GM18858 (cell line): ENCODE measurements around the gene MAP3K20.
"Not testable (repeated sequence)": the region's sequence is repeated elsewhere in the genome, so short reads cannot be mapped to it uniquely, and the experiment has no call there.

Experiments used
- ATAC-seq: cut with Tn5 transposase; IDR thresholded peaks from one replicate; pipeline ENCODE4 v1.9.1; 2021; ENCODE audit not compliant: unreplicated experiment

MAP3K20 gene

DNA sequence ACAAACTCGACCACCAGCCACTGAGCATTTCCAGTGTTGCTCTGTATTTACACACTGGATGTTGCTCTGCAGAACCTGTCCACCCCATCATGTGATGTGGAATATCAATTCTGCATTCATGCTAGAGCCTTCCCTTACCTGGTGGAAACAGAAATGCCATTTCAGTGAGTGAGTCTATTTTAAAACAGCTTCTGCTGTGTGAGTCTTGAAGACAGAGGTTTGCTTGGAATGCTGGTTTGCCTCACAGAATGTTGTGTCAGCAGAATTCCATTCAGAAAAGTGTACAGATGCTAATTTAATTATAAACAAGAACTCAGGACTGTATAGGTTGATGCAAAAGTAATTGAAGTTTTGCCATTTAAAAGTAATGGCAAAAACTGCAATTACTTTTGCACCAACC, 118.3 kb downstream of the MAP3K20 start:
- no peak for ATAC-seq

DNA sequence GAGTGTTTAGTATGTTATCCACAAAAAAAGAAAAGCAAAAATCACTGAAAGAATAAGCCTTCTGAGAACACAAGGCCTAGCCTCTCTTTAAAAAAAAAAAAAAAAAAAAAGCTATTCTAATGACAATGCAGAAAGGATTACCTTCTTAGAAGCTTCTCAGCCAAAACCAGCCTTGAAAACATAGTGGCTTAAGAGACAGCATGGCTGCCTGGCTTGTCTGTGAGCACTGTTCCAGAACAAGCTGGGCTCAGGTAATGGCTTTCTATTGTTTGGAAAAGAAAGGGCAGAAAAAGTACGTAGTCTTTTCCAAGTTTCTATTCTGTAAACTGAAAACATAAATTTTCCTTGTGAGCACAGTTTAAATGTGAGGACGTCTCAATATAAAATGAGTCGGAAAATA, 119.5 kb downstream of the MAP3K20 start:
- ATAC-seq: no peak

DNA sequence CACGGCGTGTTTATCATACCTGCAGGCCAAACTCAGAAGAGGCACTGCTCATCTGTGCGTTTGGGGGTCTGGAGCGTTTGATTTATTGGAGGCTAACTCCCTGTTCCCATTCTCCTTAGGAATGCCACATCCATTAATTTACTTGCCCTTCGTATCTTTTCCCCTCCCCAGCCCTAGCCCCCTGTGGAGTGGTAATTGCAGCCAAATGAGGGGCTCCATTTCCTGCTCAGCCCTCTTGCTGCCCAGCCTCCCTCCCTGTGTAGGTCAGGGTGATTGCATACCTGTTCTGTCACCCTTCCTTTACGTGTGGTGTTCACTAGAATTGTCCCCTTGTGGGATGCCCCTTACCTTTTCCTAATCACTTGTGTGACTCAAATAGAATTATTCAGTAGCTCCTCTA, 120.4 kb downstream of the MAP3K20 start:
- ATAC-seq: no peak

DNA sequence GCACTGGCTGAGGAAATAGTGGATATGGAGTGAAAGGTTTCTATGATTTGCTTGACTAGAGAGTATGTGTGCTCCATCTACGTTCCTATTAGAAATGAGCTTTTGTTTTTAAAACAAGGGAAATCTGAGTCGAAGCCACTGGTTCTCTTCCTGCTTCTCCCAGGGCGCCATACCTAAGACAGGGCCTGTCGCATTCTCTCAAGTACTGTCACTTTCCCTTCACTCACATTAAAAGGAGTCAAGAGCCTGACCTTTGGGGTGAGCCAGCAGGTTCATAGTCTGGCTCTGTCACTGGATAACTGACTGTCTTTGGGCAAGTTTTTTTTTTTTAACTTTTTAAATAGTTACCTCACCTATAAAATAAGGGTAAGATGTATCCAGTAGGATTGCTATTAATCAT, 121.0 kb downstream of the MAP3K20 start:
- no peak for ATAC-seq

DNA sequence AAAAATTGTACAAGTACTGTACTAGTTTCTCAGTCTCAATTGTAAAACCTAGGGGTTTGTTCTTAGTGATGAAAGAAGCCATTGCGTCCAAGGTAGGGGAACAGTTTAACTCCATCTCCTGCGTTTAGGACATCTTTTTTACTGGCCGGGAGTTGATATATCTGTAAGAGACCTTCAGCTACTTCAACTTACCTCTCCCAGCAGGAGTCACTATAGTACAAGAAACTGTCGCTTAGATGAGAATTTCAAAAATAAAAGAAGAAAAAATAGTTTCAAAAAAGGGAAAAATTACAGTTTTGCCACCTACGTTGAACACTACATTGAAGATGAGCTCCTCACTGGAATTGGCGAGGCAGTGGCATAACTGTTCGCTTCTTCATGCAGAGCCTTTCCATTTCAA, 122.7 kb downstream of the MAP3K20 start:
- no peak for ATAC-seq

DNA sequence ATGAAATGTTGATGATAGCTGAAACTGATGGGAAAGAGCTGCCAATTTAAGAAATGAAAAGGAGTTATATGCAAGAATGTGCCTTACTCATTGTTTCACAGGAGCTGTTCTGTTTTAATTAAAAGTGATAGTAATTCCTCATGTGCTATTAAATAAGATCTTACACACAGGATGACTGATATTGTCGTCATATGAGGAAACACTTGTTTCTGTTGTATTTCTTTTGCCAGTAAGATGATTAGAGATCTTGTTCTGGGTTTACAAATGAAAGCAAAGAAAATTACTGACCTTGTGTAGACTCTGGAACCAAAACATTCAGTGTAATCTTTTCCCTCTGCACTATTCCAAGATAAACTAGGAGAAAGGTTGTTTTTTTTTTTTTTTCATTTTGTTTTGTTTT, 123.6 kb downstream of the MAP3K20 start:
- ATAC-seq: no peak

- no peak for ATAC-seq
These were observed 126.9 kb downstream of the MAP3K20 start for GRCh38 chr2:173202570-173202969.

GRCh38 chr2:173204316-173204715, 128.7 kb downstream of the MAP3K20 start:
- ATAC-seq: no peak

DNA sequence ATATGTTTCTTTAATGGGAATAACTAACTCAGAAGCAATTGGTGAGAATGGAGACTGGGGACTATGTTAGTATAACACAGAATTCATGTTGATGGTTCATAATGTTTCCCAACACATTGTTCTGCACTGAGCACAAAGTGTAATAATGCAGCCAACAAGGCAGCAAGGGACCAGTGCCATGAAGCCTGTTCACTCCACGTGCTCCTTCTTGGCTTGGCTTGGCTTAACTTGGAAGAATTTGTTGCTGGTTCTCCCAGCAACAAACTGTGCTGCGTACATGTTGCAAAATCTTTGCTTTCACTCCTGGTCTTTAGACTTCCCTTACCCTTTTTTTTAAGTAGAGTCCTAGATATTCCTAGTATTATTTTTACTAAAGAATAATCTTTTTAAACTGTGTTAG, 129.7 kb downstream of the MAP3K20 start:
- ATAC-seq: no peak

- ATAC-seq: not testable (repeated sequence)
These were observed 131.5 kb downstream of the MAP3K20 start for GRCh38 chr2:173207124-173207523.

GRCh38 chr2:173210270-173211196, 134.9 kb downstream of the MAP3K20 start:
- ATAC-seq: peak; percentile 47

GRCh38 chr2:173213181-173213580, 137.5 kb downstream of the MAP3K20 start:
- ATAC-seq: no peak

- no peak for ATAC-seq
These were observed 138.6 kb downstream of the MAP3K20 start for GRCh38 chr2:173214213-173214612.

DNA sequence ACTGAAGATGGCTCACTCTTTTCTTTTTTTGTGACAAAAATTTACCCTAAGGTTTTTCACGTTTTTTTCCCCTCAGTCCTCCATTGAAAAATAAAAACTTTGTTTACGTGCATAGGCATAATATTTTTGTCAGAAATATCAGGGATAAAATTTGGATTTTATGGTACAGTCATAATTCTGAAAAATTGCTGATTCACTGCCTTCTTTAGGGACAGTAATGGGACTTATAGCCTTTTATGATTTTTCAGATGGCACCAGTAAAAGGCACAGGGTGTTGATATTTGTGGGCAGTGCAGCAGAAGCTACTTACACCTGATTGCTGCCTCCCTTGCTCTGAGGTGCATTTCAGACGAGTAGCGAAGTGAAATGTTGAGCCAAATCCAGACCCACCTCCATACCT, 139.7 kb downstream of the MAP3K20 start:
- ATAC-seq: no peak

DNA sequence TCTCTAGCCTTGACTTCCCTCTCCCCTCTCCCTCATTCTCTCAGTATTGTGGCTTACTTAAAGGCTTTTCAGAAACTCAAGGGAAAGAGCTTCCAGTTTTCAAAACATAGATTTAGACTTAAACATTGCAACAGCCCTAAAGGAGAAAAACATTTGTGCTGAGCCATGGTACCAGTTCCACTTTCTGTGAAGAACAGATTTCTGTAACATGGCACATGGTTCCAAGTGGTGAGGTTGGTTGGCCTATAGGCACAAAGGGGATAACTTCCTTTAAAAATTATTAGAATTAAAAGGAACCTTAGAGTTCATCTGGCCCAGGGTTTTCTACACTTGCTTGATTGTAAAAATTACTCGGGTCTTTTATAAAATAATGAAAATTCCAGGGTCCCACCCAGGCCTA, 140.4 kb downstream of the MAP3K20 start:
- ATAC-seq: no peak

GRCh38 chr2:173216668-173217067, 141.0 kb downstream of the MAP3K20 start:
- ATAC-seq: no peak

- ATAC-seq: no peak
These were observed 141.6 kb downstream of the MAP3K20 start for GRCh38 chr2:173217116-173217840.

GRCh38 chr2:173218326-173219056, 142.8 kb downstream of the MAP3K20 start:
- ATAC-seq: no peak

DNA sequence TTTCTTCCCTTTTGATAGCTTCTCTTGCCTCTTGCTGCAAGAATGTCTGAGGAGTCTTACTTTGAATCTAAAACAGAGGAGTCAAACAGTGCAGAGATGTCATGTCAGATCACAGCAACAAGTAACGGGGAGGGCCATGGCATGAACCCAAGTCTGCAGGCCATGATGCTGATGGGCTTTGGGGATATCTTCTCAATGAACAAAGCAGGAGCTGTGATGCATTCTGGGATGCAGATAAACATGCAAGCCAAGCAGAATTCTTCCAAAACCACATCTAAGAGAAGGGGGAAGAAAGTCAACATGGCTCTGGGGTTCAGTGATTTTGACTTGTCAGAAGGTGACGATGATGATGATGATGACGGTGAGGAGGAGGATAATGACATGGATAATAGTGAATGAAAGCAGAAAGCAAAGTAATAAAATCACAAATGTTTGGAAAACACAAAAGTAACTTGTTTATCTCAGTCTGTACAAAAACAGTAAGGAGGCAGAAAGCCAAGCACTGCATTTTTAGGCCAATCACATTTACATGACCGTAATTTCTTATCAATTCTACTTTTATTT, 145.6 kb downstream of the MAP3K20 start:
- no peak for ATAC-seq

GRCh38 chr2:173221937-173222594, 146.4 kb downstream of the MAP3K20 start:
- no peak for ATAC-seq

DNA sequence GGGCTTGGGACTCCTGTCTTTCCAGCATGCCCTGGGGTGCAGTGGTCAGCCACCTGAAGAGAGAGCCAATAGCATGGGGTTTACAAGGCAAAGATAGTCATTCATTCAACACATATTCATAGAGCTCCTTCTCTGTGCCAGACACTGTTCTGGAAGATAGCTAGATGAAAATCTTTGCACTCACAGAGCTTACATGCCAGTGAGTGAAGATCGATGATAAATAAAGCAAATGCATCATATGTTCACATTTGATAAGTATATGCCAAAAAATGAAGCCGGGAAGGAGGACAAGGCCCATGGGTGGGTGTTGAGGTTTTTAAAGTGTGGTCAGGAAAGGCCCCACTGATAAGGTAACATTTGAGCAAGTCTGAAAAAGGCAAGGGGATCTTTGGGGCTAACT, 148.2 kb downstream of the MAP3K20 start:
- no peak for ATAC-seq
